Measurements from ENCODE around the gene DAGLB. TPM values are rescaled to one million over a fixed set of nuclear protein-coding genes. Genes with fewer than 3 reads are reported as not detected.
"Not testable (repeated sequence)": the region's sequence is repeated elsewhere in the genome, so short reads cannot be mapped to it uniquely, and the experiment has no call there.

DAGLB gene
- total RNA-seq, 2 donors from 2014 or later, result 9.7 to 20.4 TPM

- no peaks in the 10 kb centered on the region for H3K9me3 ChIP-seq
- no peak for DNase-seq (ENCODE audit: low spot score)
- no peaks in the 10 kb centered on the region for H3K36me3 ChIP-seq
- intact Hi-C loops (cut with DNase I), result no loop called here
- TF ChIP-seq POLR2A (IDR thresholded peaks at IDR 0.05) (no peak), POLR2AphosphoS5 (IDR thresholded peaks at IDR 0.05) (no peak), CTCF (IDR thresholded peaks at IDR 0.05) (no peak)
- no peak overlapping the region for H3K4me3 ChIP-seq
- peaks cover 13% of the 10 kb centered on the region for H3K4me1 ChIP-seq (replicated peaks)
- no peak overlapping the region for H3K27ac ChIP-seq
- WGBS, result 90% methylated on average over 7 of the region's 7 CpGs
- H3K27me3 ChIP-seq (replicated peaks; ENCODE audit: insufficient read depth), result no peaks in the 10 kb centered on the region
Measured at GRCh38 chr7:6478186-6478585, 30.4 kb upstream of the DAGLB start.

GRCh38 chr7:6477318-6477660 lies 29.5 kb upstream of the DAGLB start:
- no peak for DNase-seq (ENCODE audit: low spot score)
- Histone ChIP-seq H3K9me3 (no peaks in the 10 kb centered on the region), H3K4me1 (replicated peaks) (peaks cover 13% of the 10 kb centered on the region), H3K4me3 (no peak overlapping the region), H3K36me3 (no peaks in the 10 kb centered on the region), H3K27me3 (replicated peaks; ENCODE audit: insufficient read depth) (no peaks in the 10 kb centered on the region), H3K27ac (no peak overlapping the region)
- 47% methylated on average over 1 of the region's 1 CpG for WGBS
- intact Hi-C loops (cut with DNase I), result no loop called here
- TF ChIP-seq POLR2A (IDR thresholded peaks at IDR 0.05) (no peak), POLR2AphosphoS5 (IDR thresholded peaks at IDR 0.05) (no peak), CTCF (IDR thresholded peaks at IDR 0.05) (no peak)

- peaks cover 13% of the 10 kb centered on the region for H3K4me1 ChIP-seq (replicated peaks)
- no peak for TF ChIP-seq POLR2A (IDR thresholded peaks at IDR 0.05)
- TF ChIP-seq CTCF (IDR thresholded peaks at IDR 0.05), result no peak
- no peak for TF ChIP-seq POLR2AphosphoS5 (IDR thresholded peaks at IDR 0.05)
- no peak overlapping the region for H3K4me3 ChIP-seq
- no peaks in the 10 kb centered on the region for H3K27me3 ChIP-seq (replicated peaks; ENCODE audit: insufficient read depth)
- H3K9me3 ChIP-seq, result no peaks in the 10 kb centered on the region
- H3K36me3 ChIP-seq, result no peaks in the 10 kb centered on the region
- intact Hi-C loops (cut with DNase I), result no loop called here
- 69% methylated on average over 7 of the region's 7 CpGs for WGBS
- no peak for DNase-seq (ENCODE audit: low spot score)
- no peak overlapping the region for H3K27ac ChIP-seq
Measured at GRCh38 chr7:6476596-6477317, 29.0 kb upstream of the DAGLB start.

GRCh38 chr7:6475433-6476186 lies 27.9 kb upstream of the DAGLB start:
- H3K4me3 ChIP-seq, result no peak overlapping the region
- intact Hi-C loops (cut with DNase I), result no loop called here
- H3K36me3 ChIP-seq, result no peaks in the 10 kb centered on the region
- no peaks in the 10 kb centered on the region for H3K27me3 ChIP-seq (replicated peaks; ENCODE audit: insufficient read depth)
- 84% methylated on average over 3 of the region's 3 CpGs for WGBS
- no peak for DNase-seq (ENCODE audit: low spot score)
- no peaks in the 10 kb centered on the region for H3K9me3 ChIP-seq
- TF ChIP-seq CTCF (IDR thresholded peaks at IDR 0.05), result no peak
- TF ChIP-seq POLR2A (IDR thresholded peaks at IDR 0.05), result no peak
- no peak for TF ChIP-seq POLR2AphosphoS5 (IDR thresholded peaks at IDR 0.05)
- peaks cover 13% of the 10 kb centered on the region for H3K4me1 ChIP-seq (replicated peaks)
- no peak overlapping the region for H3K27ac ChIP-seq

GRCh38 chr7:6465862-6466261 lies 18.1 kb upstream of the DAGLB start:
- no peak for DNase-seq (ENCODE audit: low spot score)
- Histone ChIP-seq H3K27ac (no peak overlapping the region), H3K27me3 (replicated peaks; ENCODE audit: insufficient read depth) (no peaks in the 10 kb centered on the region), H3K4me1 (replicated peaks) (no peaks in the 10 kb centered on the region), H3K36me3 (no peaks in the 10 kb centered on the region), H3K4me3 (no peak overlapping the region), H3K9me3 (no peaks in the 10 kb centered on the region)
- intact Hi-C loops (cut with DNase I), result no loop called here
- TF ChIP-seq CTCF (IDR thresholded peaks at IDR 0.05) (no peak), POLR2AphosphoS5 (IDR thresholded peaks at IDR 0.05) (no peak), POLR2A (IDR thresholded peaks at IDR 0.05) (no peak)
- WGBS, result 94% methylated on average over 8 of the region's 8 CpGs

- H3K9me3 ChIP-seq; H3K4me1 ChIP-seq (replicated peaks); H3K27ac ChIP-seq; H3K4me3 ChIP-seq; H3K36me3 ChIP-seq; intact Hi-C loops (cut with DNase I); H3K27me3 ChIP-seq (replicated peaks; ENCODE audit: insufficient read depth); DNase-seq (ENCODE audit: low spot score): not testable (repeated sequence)
- 87% methylated on average over 5 of the region's 5 CpGs for WGBS
Measured at GRCh38 chr7:6463609-6464008, 15.9 kb upstream of the DAGLB start.

Data from prostate gland (tissue), 2 donors.